Activated T-helper 17 cell treated with anti-CD3 and anti-CD28 coated beads, Interleukin-2, amount 50 U/mL, for 72 hours (primary cell): ENCODE measurements around the gene EN1. TPM values are rescaled to one million over a fixed set of nuclear protein-coding genes. Genes with fewer than 3 reads are reported as not detected.
A peak's percentile ranks its signal among the peaks of the same experiment; 100 is the strongest.

Experiments
- ATAC-seq: fragments of 150-1000 bp; cut with Tn5 transposase; replicated peaks from 2 replicates; pipeline ENCODE4 v1.10.0; 2021; ENCODE audit warnings: mild to moderate bottlenecking, moderate library complexity
- H3K27ac Mint-ChIP-seq: one replicate; pipeline ENCODE4 v1.8.0; 2022; ENCODE audit warnings: mixed read lengths
- H3K27me3 Mint-ChIP-seq: one replicate; pipeline ENCODE4 v1.8.0; 2022; ENCODE audit warnings: mixed read lengths
- H3K36me3 Mint-ChIP-seq: one replicate; pipeline ENCODE4 v1.8.0; 2022; ENCODE audit warnings: low read depth, mild to moderate bottlenecking, mixed read lengths
- H3K4me1 Mint-ChIP-seq: one replicate; pipeline ENCODE4 v1.8.0; 2022; ENCODE audit warnings: mixed read lengths
- H3K4me3 Mint-ChIP-seq: one replicate; pipeline ENCODE4 v1.8.0; 2022; ENCODE audit warnings: mild to moderate bottlenecking, mixed read lengths
- H3K9me3 Mint-ChIP-seq: one replicate; pipeline ENCODE4 v1.8.0; 2022; ENCODE audit warnings: mixed read lengths
- total RNA-seq, 2 donors: library from RNA; stranded (reverse); gene quantifications; one replicate each; pipeline ENCODE4 v1.2.3, GENCODE V29; 2022

EN1 gene
- total RNA-seq, result not detected

DNA sequence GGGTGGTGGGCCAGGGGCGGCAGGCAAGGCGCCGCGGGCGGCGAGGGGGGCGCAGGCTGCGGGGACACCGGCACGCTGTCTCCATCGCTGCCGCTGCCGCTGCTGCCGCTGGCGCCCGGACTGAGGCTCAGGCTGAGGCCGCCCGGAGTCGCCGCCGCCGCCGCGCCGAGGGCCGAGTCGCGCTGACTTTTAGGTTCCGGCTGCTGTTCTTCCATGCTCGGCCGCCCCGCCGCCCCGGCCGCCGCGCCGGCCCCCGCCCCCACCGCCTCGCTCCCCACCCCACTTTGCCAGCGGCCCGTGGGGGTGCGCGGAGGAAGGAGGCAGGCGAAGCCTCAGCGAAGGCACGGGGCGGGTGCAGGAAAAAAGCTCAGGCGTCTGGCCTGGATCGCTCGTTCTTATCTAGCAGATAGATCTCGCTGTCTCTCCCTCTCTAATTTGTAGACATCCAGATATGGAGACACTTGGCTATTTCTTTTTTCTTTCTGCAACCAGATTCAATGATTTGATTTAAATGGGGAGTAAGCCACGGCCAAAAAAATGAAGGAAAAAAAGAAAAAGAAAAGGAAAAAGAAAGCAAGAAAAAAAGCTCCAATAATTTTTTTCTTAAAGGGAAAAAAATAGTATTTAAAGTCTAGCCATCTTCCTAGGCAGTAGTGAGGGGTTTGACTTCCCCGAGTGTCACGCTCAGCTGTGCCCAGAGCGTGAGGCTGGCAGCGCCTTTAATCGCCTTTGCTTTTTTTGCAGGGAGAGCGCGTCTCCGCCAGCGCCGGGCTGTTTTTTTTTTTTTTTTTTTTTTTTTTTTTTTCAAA, at the start of gene EN1:
TSS of gene EN1 (minus strand) at position 696 of the 809 bp plus-strand sequence. CDS start at position 215, 481 bp downstream.
- no peak for ATAC-seq
- no peaks in the 10 kb centered on the region for H3K9me3 Mint-ChIP-seq
- H3K27me3 Mint-ChIP-seq, result peaks cover 68% of the 10 kb centered on the region
- peak within 1 kb of the TSS; percentile 23 for H3K4me3 Mint-ChIP-seq
- peaks cover 4% of the 10 kb centered on the region for H3K4me1 Mint-ChIP-seq
- H3K36me3 Mint-ChIP-seq, result peaks cover 14% of the 10 kb centered on the region
- no peak within 1 kb of the TSS for H3K27ac Mint-ChIP-seq

DNA sequence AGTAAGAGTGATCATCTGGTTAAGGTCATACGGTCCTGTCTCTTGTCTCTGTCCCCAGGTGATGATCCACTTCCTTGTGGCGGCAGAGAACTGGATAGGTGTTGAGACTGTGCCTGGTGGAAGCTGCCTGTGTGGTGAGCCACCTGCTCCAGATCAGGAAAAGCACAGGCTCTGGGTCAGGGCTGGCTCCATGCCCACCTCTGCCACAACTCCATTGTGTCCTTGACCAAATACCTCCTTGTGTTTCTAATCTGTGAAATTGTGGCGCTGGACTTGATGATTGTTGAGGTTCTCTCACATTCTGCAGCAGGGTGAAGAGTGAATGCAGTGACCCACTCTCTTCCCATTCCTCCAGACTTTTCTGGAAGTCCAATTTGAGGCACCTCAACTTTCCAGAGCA, 45.7 kb upstream of the EN1 start:
- H3K27me3 Mint-ChIP-seq, result peaks cover 10% of the 10 kb centered on the region
- peaks cover 10% of the 10 kb centered on the region for H3K9me3 Mint-ChIP-seq
- no peak for ATAC-seq
- H3K36me3 Mint-ChIP-seq, result no peaks in the 10 kb centered on the region
- H3K4me3 Mint-ChIP-seq, result no peak overlapping the region
- H3K4me1 Mint-ChIP-seq, result no peaks in the 10 kb centered on the region
- H3K27ac Mint-ChIP-seq, result no peak overlapping the region

DNA sequence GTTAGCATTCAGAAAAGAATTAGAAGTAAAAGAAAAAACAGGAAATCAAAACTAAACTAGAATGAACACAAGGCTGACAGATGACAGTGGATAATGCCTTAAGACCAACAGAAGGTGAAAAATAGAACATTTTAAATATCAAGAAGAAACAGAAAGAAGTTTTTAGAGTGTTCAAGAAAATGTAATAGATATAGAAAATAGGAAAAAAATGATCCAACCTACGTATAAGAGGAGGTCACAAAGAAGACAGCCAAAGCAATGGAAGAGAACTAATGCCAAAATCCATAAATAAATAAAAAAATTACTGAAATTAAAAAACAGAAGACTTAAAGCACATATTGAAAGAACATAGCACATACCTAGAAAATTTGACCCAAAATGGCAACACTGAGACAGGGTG, 42.5 kb upstream of the EN1 start:
- H3K36me3 Mint-ChIP-seq, result no peaks in the 10 kb centered on the region
- ATAC-seq, result no peak
- H3K27me3 Mint-ChIP-seq, result peaks cover 15% of the 10 kb centered on the region
- peaks cover 10% of the 10 kb centered on the region for H3K9me3 Mint-ChIP-seq
- no peak overlapping the region for H3K4me3 Mint-ChIP-seq
- no peak overlapping the region for H3K27ac Mint-ChIP-seq
- no peaks in the 10 kb centered on the region for H3K4me1 Mint-ChIP-seq

DNA sequence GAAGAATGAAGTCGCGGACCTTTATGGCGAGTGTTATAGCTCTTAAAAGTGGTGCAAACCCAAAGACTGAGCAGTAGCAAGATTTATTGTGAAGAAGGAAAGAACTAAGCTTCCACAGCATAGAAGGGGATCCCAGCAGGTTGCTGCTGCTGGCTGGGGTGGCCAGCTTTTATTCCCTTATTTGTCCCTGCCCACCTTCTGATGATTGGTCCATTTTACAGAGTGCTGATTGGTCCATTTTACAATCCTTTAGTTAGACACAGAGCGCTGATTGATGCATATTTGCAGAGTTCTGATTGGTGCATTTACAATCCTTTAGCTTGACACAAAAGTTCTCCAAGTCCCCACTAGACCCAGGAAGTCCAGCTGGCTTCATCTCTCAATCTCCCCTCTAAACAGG, 36.3 kb upstream of the EN1 start:
- no peak for ATAC-seq
- Mint-ChIP-seq H3K27ac (no peak overlapping the region), H3K4me1 (peaks cover 15% of the 10 kb centered on the region), H3K4me3 (peak overlapping the region; percentile 84), H3K27me3 (peaks cover 16% of the 10 kb centered on the region), H3K36me3 (no peaks in the 10 kb centered on the region), H3K9me3 (no peaks in the 10 kb centered on the region)

DNA sequence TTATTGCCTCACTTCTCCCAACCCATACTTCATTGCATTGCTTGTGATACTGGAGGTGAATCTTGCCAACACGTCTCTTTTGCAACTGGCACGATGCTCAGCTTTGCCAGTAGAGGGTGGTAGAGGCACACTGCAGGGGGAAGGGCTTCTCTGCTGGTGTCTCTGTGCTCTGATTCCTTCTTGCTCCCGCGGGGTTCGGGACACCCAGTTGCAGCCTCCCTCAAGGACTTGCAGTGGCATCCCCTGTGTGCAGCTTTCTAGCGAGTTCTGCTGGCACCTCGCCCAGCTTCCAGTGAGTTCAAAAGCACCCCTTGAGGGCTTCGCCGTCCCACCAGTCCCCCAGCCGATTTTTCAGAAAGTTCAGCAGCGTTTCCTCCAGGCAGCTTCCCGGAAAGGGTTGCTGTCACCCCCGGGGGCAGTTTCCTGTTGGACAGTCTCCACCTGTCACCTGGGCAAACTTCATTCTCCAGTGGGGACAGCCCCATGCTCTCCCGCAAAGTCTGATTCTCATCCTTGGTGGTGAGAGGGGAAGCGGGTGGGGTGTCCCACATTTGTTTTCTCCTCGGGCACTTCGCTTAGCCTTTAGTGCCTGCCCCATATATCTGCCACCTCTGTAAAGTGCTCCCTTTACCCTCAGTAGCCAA, 35.4 kb upstream of the EN1 start:
- Mint-ChIP-seq H3K27ac (peak overlapping the region; percentile 58), H3K9me3 (no peaks in the 10 kb centered on the region), H3K4me3 (peak overlapping the region; percentile 84), H3K4me1 (peaks cover 15% of the 10 kb centered on the region), H3K27me3 (peaks cover 17% of the 10 kb centered on the region), H3K36me3 (no peaks in the 10 kb centered on the region)
- peak; percentile 82 for ATAC-seq

DNA sequence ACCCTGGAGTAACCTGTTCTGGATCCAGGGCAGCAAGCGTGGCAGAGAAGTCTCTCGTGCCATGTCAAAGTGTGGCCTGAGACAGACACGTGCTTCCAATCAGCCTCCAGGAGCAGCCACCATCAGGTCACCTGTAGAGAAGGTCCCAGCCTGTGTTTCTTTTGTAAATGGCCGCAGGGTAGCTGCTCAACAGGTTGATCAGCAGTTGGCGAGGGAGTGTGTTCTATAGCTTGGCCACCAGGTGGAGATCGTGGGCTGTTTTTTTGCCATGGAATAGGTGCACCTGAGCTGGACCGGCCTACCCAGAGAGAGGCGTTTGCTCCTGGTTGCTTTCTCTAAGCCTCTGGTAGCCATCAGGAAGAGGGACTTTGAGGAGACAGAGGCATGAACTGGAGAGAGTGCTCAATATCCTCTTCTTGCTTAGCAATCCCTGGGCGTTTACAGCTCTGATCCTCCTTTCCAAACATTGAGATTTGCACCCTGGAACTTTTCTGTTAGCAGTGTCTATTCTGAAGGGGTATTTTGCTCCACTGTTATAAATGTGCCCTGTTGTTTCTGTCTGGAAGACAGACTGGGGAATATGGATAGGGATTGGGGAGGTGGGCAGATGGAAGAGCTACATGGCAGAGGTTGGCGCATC, 34.2 kb upstream of the EN1 start:
- ATAC-seq, result peak; percentile 79
- Mint-ChIP-seq H3K36me3 (no peaks in the 10 kb centered on the region), H3K4me3 (no peak overlapping the region), H3K27ac (no peak overlapping the region), H3K4me1 (peaks cover 15% of the 10 kb centered on the region), H3K9me3 (no peaks in the 10 kb centered on the region), H3K27me3 (peaks cover 20% of the 10 kb centered on the region)

DNA sequence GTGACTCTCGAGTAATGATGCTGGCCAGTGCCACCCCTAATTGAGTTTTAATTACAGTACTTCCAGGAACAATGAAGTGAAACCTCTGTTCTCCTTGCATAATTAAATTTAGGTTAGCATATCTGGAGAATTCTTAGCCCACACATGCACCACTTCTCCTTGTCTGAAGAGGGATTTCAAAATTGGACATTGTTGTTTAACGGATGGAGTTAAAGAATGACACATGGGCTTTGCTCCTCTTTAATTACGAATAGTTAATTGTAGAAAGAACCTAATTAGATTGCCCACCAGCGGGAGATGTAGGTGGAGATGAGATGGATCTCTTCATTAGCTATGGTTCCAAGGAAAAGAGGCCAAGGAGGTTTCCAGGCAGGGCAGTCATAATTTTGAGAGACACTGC, 33.1 kb upstream of the EN1 start:
- Mint-ChIP-seq H3K4me3 (no peak overlapping the region), H3K27me3 (peaks cover 31% of the 10 kb centered on the region), H3K36me3 (no peaks in the 10 kb centered on the region), H3K9me3 (no peaks in the 10 kb centered on the region), H3K27ac (no peak overlapping the region), H3K4me1 (peaks cover 15% of the 10 kb centered on the region)
- no peak for ATAC-seq

DNA sequence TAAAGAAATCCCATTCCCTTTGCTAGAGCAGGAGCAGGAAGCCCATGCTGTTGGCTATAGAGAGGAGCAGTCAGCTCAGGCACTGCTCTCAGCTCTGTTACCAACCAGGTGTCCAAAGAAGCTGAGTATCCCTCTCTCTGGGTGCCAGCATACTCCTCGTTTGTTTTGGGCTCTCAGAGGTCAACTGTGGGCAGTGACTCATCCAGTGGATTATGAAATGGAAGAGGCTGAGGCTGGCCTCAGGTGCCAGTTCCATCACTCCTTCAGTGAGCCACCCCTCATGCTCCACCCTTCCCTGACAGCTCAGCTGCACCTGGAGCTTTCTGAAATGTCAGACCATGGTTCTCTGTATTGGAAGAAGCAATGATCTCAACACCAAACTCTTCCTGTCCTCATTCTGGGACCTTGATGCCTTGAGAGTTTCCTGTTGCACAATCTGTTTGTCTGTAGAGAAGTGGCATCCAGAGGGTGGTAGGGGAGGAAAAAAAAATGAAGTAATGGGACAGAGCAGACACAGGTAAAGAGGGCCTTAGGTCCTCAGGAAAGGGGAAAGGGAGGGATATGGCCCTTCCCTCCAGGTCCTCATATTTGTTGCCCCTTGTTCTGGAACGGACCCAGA, 31.2 kb upstream of the EN1 start:
- no peak overlapping the region for H3K27ac Mint-ChIP-seq
- H3K27me3 Mint-ChIP-seq, result peaks cover 35% of the 10 kb centered on the region
- no peak for ATAC-seq
- H3K4me1 Mint-ChIP-seq, result peaks cover 15% of the 10 kb centered on the region
- H3K9me3 Mint-ChIP-seq, result no peaks in the 10 kb centered on the region
- no peak overlapping the region for H3K4me3 Mint-ChIP-seq
- H3K36me3 Mint-ChIP-seq, result no peaks in the 10 kb centered on the region

DNA sequence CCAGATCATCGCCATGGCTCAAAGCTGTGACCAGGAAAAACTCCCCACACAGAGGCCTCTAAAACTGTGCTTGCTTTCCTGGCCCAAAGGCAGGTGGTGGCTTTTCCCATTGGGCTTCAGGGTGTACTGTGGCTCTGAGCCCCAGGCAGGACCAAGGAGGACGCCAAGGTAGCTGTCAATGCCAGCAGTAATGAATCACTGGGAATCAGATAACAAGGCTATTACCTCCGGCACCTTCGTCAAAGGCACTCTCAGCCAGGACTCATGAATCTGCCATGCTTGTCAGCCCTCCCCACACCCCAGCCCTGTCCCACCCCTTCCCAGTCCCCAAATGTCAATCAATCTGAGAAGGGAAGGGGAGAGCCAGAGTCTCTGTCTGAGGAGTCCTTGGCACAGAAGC, 27.9 kb upstream of the EN1 start:
- Mint-ChIP-seq H3K4me3 (no peak overlapping the region), H3K36me3 (no peaks in the 10 kb centered on the region), H3K27ac (no peak overlapping the region), H3K9me3 (no peaks in the 10 kb centered on the region), H3K27me3 (peaks cover 44% of the 10 kb centered on the region), H3K4me1 (no peaks in the 10 kb centered on the region)
- ATAC-seq, result no peak

DNA sequence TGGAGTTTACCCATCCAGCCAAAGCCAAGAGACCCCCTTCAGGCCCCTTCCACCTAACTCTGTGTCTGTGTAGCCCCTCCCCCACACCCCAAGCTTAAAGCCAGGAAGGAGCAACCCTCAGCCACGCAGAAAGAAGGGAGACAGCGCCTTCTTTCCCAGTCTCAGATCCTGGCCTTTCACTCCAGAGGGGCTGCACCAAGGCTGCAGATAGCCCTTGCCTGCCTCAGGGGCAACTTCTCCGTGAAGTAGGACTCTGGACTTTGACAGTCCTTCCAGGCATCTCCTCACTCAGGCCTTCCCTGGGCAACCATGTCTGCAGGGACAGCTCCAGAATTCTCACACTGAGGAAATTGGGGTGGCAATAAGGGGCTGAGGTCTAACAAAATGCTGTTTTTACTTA, 26.9 kb upstream of the EN1 start:
- peaks cover 43% of the 10 kb centered on the region for H3K27me3 Mint-ChIP-seq
- no peak for ATAC-seq
- H3K9me3 Mint-ChIP-seq, result no peaks in the 10 kb centered on the region
- H3K4me3 Mint-ChIP-seq, result no peak overlapping the region
- H3K27ac Mint-ChIP-seq, result no peak overlapping the region
- H3K4me1 Mint-ChIP-seq, result no peaks in the 10 kb centered on the region
- H3K36me3 Mint-ChIP-seq, result no peaks in the 10 kb centered on the region

DNA sequence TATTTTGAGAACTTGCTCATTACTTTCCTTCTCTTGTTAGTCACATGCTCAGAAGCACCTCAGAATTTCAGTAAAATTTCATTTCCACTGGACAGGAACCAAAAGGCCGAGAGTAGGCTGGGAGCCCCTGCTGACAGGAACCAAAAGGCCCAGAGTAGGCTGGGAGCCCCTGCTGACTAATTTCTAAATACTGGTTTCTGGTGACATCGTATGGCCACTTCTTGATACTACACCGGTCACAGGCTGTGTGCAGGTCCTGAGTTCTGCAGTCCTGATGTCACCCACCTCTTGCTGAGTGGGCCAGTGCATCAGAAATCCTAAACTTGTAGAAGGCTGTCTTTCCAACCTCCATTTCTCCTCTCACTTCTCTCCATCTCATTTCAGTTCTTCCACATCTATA, 17.7 kb upstream of the EN1 start:
- Mint-ChIP-seq H3K36me3 (no peaks in the 10 kb centered on the region), H3K27ac (no peak overlapping the region), H3K4me1 (no peaks in the 10 kb centered on the region), H3K9me3 (no peaks in the 10 kb centered on the region), H3K4me3 (no peak overlapping the region), H3K27me3 (peaks cover 41% of the 10 kb centered on the region)
- peak; percentile 63 for ATAC-seq

DNA sequence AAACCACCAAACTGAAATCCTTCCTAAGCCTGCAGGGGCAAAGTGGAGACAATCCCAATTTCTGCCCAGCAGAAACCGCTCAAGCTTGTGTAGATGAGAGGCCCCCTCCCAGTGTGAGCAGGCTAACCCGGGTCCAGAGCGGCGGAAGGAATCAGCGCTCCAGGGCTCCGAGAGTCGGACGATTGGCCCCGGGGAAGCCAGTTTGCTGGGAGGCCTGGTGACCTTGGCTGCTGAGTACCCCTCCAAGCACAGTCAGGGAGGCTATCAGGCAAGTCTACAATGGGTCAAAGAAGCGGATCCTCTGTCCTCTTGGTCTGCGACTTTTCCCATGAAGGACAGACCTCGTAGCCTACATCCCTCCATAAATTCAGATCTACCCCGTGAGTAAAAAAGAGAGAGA, 16.8 kb upstream of the EN1 start:
- Mint-ChIP-seq H3K36me3 (no peaks in the 10 kb centered on the region), H3K9me3 (no peaks in the 10 kb centered on the region), H3K4me3 (no peak overlapping the region), H3K4me1 (no peaks in the 10 kb centered on the region), H3K27me3 (peaks cover 50% of the 10 kb centered on the region), H3K27ac (no peak overlapping the region)
- ATAC-seq, result no peak

DNA sequence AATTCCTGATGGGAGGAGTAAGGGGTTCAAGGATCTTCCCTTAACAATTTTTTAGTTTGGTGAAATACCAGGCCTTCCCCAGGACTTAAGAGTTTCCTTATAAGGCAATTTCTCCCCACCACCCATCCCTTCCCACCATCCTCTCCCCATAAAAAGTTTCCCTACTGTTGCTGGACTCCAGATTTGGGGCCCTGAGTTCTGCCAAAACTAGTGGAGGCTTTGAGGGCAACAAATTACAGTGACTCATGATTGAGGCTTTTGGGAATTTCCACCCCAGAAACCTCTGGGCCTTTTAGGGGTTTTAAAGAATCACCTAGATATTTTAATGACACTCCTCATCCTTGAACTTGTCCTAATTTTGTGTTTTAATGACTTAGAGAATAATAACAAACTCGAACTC, 14.3 kb upstream of the EN1 start:
- H3K27ac Mint-ChIP-seq, result no peak overlapping the region
- no peak overlapping the region for H3K4me3 Mint-ChIP-seq
- ATAC-seq, result no peak
- H3K27me3 Mint-ChIP-seq, result peaks cover 57% of the 10 kb centered on the region
- H3K36me3 Mint-ChIP-seq, result no peaks in the 10 kb centered on the region
- no peaks in the 10 kb centered on the region for H3K9me3 Mint-ChIP-seq
- H3K4me1 Mint-ChIP-seq, result no peaks in the 10 kb centered on the region

DNA sequence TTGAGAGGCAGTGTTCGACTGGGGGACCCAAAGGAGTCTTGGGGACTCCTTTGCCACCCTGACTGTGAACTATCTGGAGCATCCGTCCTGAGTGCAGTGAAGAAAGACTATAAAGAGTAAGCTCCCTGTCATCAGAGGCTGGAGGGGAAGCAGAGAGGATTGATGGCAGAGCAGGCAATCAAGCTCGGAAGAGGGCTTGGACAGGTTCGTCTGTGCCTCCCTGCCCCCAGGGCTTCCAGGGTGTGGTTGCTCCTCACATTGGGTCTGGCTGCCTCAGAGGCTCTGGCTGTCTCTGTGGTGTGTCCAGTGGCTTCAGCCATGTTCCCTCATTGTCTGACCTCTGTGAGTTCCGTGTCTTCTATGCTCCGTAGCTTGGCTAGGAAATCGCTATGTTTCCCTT, 13.8 kb upstream of the EN1 start:
- H3K36me3 Mint-ChIP-seq, result no peaks in the 10 kb centered on the region
- no peak overlapping the region for H3K27ac Mint-ChIP-seq
- peaks cover 61% of the 10 kb centered on the region for H3K27me3 Mint-ChIP-seq
- H3K4me1 Mint-ChIP-seq, result peaks cover 5% of the 10 kb centered on the region
- no peaks in the 10 kb centered on the region for H3K9me3 Mint-ChIP-seq
- H3K4me3 Mint-ChIP-seq, result no peak overlapping the region
- ATAC-seq, result no peak

DNA sequence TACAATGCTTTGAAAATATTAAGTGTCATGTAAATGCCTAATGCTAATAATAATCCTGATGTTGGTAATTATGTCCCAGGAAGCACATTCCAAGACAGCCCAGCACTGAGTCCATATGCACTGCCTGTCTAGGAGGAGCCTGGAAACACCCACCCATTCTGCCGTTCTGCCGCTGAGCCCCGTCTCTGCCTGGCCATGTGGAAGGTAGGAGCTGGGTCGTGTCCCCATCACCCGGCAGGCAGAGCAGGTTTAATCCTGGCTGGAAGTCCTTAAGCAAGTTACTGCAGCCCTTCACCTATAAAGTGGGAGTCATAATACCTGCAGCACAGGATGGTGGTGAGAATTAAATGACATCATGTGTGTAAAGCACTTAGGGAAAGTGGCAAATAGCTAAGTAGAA, 13.1 kb upstream of the EN1 start:
- no peak overlapping the region for H3K4me3 Mint-ChIP-seq
- H3K36me3 Mint-ChIP-seq, result no peaks in the 10 kb centered on the region
- H3K9me3 Mint-ChIP-seq, result no peaks in the 10 kb centered on the region
- no peak for ATAC-seq
- H3K4me1 Mint-ChIP-seq, result peaks cover 6% of the 10 kb centered on the region
- no peak overlapping the region for H3K27ac Mint-ChIP-seq
- H3K27me3 Mint-ChIP-seq, result peaks cover 64% of the 10 kb centered on the region
